ENCODE results near the gene ELANE.

DNA sequence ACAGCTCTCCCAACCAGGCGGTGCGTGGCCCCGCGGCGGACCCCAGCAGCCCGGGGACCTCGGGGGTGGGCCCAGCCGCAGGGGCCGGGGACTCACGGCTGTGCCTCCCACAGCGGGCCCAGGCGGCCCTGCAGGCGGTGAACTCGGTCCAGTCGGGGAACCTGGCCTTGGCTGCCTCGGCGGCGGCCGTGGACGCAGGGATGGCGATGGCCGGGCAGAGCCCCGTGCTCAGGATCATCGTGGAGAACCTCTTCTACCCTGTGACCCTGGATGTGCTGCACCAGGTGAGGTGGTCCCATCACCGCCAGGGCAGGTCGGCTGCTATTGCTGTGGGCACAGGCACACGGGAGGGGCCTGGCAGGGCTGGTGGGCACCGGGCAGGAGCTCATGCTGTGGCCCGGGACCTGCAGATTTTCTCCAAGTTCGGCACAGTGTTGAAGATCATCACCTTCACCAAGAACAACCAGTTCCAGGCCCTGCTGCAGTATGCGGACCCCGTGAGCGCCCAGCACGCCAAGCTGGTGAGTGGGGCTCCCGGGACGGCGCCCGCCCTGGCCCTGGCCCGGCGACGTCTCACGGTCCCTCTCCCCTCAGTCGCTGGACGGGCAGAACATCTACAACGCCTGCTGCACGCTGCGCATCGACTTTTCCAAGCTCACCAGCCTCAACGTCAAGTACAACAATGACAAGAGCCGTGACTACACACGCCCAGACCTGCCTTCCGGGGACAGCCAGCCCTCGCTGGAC is 47.5 kb upstream of the ELANE start:
- TF ChIP-seq, protein P1, sequence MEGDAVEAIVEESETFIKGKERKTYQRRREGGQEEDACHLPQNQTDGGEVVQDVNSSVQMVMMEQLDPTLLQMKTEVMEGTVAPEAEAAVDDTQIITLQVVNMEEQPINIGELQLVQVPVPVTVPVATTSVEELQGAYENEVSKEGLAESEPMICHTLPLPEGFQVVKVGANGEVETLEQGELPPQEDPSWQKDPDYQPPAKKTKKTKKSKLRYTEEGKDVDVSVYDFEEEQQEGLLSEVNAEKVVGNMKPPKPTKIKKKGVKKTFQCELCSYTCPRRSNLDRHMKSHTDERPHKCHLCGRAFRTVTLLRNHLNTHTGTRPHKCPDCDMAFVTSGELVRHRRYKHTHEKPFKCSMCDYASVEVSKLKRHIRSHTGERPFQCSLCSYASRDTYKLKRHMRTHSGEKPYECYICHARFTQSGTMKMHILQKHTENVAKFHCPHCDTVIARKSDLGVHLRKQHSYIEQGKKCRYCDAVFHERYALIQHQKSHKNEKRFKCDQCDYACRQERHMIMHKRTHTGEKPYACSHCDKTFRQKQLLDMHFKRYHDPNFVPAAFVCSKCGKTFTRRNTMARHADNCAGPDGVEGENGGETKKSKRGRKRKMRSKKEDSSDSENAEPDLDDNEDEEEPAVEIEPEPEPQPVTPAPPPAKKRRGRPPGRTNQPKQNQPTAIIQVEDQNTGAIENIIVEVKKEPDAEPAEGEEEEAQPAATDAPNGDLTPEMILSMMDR (IDR thresholded peaks at IDR 0.05): no peak
- no peak for TF ChIP-seq POLR2A (IDR thresholded peaks at IDR 0.05)

All from esophagus squamous epithelium (tissue), 4 donors.